GM12874 (cell line): ENCODE data around the gene UST.

ENCODE experiments used
- CTCF ChIP-seq: IDR thresholded peaks from 2 replicates; pipeline ENCODE4 v1.5.1; 2011; ENCODE audit warnings: low read depth, mild to moderate bottlenecking, control low read depth, low read length, moderate library complexity; ENCODE audit not compliant: insufficient read depth

The UST gene

GRCh38 chr6:148873154-148873553, 126.3 kb downstream of the UST start:
- no peak for TF ChIP-seq CTCF

- no peak for TF ChIP-seq CTCF
These were observed 127.0 kb downstream of the UST start for GRCh38 chr6:148873868-148874267.

DNA sequence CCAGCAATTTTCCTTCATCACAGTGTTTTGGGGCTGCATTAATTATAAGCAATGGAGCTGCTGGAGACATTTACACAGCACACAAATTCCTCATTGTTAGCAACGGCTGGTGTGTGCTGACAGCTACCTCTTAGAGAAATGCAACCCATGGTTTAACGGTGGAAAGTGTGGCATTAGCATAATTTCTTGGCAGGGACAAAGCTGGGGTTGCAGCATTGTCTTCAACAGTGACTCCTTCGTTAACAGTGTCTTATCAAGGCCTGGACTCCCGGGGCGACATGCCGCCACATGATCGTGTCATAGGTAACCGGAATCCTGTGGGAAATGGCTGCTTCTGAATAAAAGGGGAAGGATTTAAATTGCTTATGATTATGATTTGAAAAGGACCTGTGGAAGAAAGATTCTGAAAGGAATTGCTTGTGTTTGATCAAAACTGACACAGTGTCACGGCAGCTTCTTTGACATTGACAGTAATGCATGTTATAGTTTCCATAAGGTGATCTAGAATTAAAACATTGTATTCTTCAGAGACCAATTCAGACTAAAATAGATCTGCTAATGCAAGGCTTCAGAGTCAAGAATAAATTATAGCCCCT, 128.0 kb downstream of the UST start:
- no peak for TF ChIP-seq CTCF

GRCh38 chr6:148878683-148879082, 131.9 kb downstream of the UST start:
- no peak for TF ChIP-seq CTCF

DNA sequence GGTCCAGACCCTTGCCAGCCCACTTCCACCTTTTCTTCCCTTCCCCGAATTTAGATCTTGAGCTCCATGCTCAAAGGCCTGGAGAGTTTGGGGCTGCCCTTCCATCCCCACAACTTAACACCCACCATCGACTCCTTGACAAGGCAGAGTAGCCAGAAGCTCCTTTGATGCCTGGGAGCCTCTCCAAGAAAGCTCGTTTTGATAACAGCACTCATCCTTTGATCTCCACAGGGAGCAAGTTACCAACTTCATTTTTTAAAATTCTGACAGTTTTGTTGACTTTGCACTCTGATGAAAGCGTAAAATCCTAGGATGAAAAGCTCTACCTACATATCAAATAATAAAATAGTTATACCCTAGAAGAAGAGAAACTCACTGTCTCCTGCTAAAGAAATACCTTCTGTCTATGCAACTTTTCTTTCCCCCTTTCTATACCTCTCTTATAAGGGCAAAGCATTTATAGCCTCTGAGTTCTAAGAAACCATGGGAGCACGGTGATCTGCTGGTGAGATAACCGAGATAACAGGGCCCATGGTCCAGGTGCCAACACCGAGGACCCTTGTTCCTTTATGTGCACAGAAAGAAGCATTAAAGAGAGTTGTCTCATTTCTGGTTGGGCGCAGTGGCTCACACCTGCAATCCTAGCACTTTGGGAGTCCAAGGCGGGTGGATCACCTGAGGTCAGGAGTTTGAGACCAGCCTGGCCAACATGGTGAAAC, 134.9 kb downstream of the UST start:
- TF ChIP-seq CTCF, result no peak

DNA sequence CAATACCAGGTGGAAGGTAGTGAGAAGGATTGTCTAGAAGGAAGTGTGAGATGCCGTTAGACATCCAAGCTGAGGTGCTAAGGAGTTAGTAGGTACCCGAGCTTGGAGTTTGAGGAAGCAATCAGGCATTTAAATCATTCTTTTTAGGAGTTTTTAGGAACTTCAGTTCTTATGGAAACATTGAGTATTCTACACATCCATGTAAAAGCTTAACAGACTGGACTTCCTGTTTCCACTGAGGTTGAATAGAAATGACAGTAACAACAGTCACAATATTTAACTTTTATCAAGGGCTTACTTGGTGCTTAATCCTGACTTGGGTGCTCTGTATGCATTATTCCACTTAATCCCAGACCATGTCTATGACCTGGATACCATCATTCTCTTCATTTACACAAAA, 136.4 kb downstream of the UST start:
- TF ChIP-seq CTCF, result no peak

DNA sequence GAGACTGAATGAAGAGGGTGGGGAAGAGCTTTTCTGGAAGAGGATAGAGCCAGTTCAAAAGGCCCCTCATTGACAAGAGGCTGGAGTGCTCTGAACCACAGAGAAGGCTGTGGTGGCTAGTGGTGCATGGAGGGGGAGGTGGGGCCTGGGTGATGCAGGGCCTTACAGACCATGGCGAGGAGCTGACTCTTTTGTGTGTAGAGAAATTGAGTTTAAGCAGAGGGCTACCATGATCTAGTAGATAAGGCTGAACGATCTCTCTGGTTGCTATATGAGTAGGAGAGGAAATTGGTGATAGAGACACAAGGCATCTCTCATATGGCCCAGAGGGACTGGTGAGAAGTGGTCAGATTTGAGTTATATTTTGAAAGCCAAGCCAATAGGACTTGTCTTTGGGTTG, 137.6 kb downstream of the UST start:
- TF ChIP-seq CTCF, result no peak
